HG02588 (cell line): ENCODE measurements around the gene WNK1.
"Not testable (repeated sequence)": the region's sequence is repeated elsewhere in the genome, so short reads cannot be mapped to it uniquely, and the experiment has no call there.

Experiments
- ATAC-seq: cut with Tn5 transposase; IDR thresholded peaks from one replicate; pipeline ENCODE4 v1.9.1; 2021; ENCODE audit warnings: mild to moderate bottlenecking, moderate library complexity; ENCODE audit not compliant: unreplicated experiment

Gene WNK1

GRCh38 chr12:810671-811415 is 58.5 kb downstream of the WNK1 start:
- peak; percentile 49 for ATAC-seq

GRCh38 chr12:812950-813349 is 60.6 kb downstream of the WNK1 start:
- ATAC-seq = no peak

GRCh38 chr12:817456-817855 is 65.1 kb downstream of the WNK1 start:
- ATAC-seq = not testable (repeated sequence)

GRCh38 chr12:817941-818600 is 65.7 kb downstream of the WNK1 start:
- ATAC-seq = no peak

- no peak for ATAC-seq
Observed at GRCh38 chr12:818733-819132, 66.4 kb downstream of the WNK1 start.

- no peak for ATAC-seq
Observed at GRCh38 chr12:820336-820735, 68.0 kb downstream of the WNK1 start.

- peak; percentile 57 for ATAC-seq
Observed at GRCh38 chr12:823028-823698, 70.8 kb downstream of the WNK1 start.

- ATAC-seq = no peak
Observed at GRCh38 chr12:826331-826730, 74.0 kb downstream of the WNK1 start.

GRCh38 chr12:828726-829395 is 76.5 kb downstream of the WNK1 start:
- no peak for ATAC-seq

- ATAC-seq = no peak
Observed at GRCh38 chr12:830111-830867, 77.9 kb downstream of the WNK1 start.

- no peak for ATAC-seq
Observed at GRCh38 chr12:835754-836518, 83.6 kb downstream of the WNK1 start.

- no peak for ATAC-seq
Observed at GRCh38 chr12:836952-837351, 84.6 kb downstream of the WNK1 start.

GRCh38 chr12:837548-837947 is 85.2 kb downstream of the WNK1 start:
- no peak for ATAC-seq

GRCh38 chr12:843609-844008 is 91.2 kb downstream of the WNK1 start:
- ATAC-seq = no peak

GRCh38 chr12:846421-846820 is 94.0 kb downstream of the WNK1 start:
- ATAC-seq = no peak

GRCh38 chr12:848173-848865 is 95.9 kb downstream of the WNK1 start:
- no peak for ATAC-seq

GRCh38 chr12:848882-849527 is 96.6 kb downstream of the WNK1 start:
- ATAC-seq = no peak

- ATAC-seq = not testable (repeated sequence)
Observed at GRCh38 chr12:849733-850437, 97.5 kb downstream of the WNK1 start.
